NCI-H1694 (cell line): ENCODE measurements around the gene CTPS1.

ENCODE experiments used
- DNase-seq: peaks from one replicate; lab custom pipeline; 2025; lab: John Stamatoyannopoulos, UW

The CTPS1 gene

DNA sequence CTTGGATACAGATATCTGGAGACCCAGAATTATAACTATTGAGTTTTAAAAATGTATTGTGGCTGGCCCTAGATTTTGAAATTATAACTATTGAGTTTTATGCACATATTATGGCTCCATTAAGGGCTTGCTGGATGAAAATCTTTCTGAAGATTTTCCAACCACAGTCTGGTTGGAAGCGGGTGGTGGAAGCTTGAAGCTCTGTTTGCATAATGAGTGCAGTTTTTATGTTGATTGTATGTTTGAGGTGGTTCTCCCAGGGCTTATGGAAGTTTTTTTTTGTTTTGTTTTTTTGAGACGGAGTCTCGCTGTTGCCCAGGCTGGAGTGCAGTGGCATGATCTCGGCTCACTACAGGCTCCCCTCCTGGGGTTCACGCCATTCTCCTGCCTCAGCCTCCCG is 10.1 kb upstream of the CTPS1 start:
- DNase-seq, result no peak

DNA sequence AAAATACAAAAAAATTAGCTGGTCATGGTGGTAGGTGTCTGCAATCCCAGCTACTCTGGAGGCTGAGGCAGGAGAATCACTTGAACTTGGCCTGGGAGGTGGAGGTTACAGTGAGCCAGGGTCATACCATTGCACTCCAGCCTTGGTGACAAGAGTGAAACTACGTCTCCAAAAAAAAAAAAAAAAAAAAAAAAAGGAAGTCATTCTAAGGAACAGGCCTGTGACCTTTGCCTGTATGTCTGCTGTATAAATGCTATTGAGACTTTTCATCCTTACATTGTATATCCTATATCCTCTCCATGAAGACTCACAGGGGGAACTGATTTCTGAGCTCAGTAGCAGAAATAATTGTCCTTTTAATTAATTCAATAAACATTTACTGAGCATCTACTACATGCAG is 7.5 kb upstream of the CTPS1 start:
- no peak for DNase-seq

DNA sequence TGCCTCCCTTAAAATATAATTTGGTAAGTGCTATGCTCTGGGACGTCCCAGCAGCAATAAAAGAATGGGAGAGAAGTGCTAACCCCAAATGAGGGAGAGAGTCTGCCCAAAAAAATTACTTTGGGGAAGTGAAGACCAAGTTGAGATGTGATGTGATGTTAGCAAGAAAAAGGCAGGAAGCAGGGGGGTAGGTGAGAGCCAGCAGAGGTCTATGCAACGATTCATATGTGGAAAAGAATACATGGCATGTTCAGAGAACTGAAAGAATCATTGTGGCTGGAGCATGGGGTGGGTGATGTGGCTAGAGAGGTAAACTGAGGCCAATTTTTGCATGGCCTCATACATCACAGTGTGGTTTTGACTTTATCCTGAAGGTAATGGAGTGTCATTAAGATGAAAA is 5.6 kb upstream of the CTPS1 start:
- DNase-seq, result no peak

DNA sequence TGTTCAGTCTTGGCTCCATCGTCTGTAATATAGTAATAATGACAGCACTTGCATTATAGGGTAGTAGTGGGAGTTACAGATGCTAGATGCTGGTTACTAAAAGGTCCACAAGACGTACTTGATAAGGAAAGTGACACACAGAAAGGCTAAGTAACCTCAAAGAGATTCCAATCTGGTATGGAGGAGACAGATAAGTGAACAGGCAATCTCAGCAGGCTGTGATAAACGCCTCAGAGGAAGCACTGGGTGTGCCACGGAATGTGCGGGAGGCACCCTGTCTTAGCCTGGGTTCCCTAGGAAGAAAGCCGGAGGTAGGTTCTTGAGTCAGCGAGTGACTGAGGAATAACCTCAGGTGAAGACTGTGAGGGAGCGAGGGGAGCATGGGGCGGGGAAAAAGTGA is 4.6 kb upstream of the CTPS1 start:
- DNase-seq, result no peak

DNA sequence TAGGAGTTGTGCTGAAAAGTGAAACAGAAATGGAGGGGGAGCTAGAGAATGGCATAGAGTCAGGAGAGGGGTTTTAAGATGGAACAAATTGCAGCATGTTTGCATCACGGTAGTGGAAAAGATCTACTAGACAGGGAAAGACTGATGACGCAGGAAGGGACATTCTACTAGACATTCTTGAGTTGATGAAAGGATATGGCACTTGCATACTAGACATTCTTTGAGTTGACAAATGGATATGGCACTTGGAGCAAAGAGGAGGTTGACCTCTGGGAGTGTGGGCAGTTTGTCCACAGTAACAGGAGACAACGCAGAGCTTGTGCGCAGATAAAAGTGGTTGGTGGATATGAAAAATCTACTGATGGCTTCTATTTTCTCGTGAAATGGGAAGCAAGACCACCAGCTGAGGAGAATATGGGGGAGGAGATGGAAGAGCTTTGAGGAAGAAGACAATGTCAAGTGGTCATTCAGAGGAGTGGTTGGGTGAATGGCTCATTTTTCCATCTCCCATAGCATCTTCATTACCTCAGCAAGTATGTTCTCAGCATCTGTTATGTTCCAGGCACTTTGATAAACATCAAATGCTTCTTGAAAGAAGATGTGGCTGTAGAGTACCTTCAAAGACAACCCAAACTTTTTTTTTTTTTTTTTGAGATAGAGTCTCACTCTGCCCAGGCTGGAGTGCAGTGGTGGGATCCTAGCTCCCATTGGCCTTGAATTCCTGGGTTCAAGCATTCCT is 2.4 kb upstream of the CTPS1 start:
- no peak for DNase-seq

DNA sequence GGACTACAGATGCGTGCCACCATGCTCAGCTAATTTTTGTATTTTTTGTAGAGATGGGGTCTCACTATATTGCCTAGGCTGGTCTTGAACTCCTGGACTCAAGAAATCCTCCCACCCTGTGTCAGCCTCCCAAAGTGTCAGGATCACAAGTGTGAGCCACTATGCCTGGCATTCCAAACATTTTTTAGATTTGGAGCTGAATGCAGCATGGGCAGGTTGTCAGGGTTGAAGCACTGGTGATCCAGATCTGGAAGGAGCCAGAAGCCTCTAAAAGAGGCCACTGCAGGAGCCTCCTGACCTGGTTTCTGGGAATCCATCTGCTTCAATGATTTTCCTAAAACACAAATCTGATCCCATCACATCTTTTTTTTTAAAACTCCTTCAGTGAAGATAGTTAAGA is 1.8 kb upstream of the CTPS1 start:
- DNase-seq, result no peak

DNA sequence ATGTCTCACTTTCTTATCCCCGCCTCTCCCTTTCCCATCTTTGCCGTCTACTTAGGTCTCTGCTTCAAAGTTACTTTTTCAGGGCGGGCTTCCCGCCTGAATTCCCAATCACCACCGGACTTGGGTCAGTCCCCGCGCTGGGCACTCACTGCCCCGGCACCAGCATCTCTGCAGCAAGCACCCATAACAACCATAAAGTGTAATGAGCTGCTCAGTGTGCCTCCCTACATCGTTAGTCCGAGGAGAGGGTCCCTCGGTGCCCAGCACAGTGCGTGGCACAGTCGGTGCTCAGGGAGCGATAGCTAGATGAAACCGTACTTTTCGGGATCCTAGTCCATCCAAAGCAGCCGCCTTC is 633 bp upstream of the CTPS1 start:
- DNase-seq, result no peak

DNA sequence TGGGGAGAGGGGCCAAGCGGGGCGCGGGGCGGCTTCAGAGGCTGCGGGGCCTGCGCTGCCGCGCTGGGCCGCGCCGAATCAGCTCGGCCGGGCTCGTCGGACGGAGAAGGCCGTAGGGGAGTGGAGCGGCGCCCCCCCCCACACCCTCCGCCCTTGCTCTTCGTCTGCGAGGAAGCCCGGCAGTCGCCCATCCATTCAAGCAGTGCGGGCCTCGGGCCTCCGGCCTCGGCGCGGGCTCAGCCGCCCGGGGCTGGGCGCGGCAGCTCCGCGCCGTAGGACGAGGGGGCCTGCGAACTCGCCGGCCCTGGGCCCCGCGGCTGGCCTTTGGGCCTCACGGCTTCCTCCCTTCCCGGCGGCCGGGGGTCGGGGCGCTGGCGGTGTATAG is 564 bp downstream of the CTPS1 start:
- DNase-seq, result no peak

DNA sequence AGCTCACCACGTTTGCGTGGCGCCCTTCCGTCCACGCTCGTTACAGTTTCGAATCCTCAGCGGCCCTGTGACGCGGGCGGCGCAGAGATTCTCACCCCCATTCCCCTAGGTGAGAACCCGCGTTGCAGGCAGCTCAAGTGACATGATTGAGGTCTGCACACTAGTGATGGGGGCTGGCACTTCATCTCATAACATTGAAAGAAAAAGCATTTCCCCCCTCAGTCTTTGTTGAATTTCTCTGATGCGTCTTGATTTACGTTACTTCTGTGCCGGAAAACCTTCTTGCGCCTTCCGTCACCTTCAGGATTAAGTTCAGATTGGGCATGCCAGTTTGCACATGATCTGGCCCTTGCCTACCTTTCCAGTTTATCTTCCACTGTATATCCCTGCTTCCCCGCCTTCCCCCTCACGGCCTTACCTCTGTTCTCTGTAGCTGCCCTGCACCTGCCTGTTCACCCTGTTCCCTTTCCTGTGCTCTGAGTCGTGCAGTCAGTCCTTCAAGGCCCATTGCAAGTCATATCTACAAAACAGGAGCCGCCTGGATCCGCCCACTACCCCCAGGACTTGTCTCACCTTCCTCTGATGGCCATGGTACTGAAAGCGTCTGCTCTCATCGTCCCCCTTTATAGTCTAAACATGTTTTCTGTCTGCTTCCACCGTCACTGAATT is 1.1 kb downstream of the CTPS1 start:
- DNase-seq, result no peak

DNA sequence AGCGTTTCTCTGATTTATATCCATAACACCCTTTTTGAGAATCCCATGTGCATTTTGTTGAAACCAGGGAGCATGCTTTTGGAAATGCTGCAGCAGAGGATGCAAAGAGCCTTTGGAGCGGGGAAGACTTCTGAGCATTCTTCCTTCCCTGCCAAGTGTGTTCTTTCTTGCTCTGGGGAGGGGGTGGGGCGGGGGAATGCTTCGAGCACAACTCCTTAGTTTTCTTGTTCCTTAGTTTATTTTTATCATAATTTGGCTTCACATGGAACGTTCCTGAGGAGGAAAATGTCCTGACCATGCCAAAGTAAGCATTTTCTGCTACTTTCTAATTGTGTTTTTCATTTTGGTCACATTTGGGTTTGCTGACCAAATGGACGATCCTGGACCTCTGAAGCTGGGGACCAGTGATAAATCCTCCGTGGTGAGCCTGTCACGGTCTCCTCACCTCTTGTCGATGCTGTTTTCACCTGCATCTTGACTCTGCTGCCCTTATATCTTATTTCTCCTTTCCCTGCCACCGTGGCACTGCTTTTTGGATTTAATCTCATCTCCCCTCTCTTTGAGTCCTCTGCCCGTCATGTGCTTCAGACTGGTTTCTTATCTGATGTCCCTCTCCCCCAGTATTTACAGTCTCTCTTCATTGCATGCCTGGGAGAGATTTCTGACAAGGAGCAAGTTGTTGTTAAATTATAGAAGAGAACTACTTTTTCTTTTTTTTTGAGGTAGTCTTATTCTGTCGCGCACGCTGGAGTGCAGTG is 2.4 kb downstream of the CTPS1 start:
- no peak for DNase-seq

DNA sequence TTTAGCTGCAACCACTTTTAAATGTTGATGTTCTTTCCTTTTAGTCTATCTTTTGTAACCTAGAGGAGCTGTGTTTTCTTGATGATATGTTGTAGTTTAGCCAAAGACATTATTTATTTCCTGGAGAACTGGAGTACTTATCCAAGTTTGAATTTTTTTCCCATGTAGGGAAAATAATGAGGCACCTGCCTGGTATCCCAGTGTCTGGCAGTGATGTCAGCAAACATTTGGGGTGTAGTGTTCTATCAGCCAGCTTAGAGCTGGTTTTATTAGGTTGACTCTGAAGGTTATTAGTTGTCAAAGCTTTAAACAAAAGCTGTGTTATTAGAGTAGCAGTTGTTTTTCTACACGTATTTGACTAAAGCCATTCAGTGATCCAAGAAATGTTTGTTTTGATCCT is 3.2 kb downstream of the CTPS1 start:
- DNase-seq, result no peak

DNA sequence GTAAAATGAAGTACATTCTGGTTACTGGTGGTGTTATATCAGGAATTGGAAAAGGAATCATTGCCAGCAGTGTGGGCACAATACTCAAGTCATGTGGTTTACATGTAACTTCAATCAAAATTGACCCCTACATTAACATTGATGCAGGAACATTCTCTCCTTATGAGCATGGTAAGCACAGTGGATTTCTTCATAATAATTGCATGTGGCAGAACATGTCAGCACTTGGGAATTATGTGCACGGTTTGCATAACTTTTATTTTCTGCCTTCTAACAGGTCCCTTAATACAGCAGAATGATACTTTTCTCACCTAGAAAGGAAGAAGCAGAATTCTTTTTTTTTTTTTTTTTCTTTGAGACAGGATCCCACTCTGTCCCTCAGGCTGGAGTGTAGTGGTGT is 3.8 kb downstream of the CTPS1 start:
- no peak for DNase-seq

DNA sequence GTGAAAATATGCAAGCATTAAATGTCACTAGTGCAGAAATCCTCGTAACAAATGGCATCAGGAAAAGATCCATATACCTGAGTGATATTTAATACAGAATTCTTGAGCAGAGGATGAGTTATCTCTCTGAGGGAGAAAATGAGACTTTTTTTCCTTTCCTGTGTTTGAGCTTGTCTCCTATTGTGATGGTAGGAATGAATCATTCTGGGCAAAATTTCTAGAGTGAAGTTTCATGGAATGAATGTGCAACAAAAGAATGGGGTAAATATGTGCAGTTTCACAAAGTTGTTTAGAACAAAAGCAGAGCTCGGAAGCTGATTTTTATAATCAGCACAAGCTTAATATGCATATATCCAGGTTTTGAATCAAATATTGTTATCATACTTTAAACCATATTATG is 4.6 kb downstream of the CTPS1 start:
- no peak for DNase-seq

DNA sequence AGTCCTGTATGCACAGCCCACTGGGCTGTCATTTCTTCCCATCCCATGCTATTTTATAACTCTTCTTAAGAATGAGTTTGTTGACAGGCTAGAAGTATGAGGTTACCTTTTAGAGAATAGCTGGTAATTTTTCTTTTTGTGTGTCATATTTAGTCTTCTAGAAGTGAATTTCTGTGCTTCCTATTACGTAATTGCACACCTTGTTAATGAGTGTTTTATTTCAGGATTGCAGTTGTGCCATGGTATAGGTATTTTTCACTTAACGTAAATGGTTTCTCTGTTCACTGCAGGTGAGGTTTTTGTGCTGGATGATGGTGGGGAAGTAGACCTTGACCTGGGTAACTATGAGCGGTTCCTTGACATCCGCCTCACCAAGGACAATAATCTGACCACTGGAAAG is 5.0 kb downstream of the CTPS1 start:
- no peak for DNase-seq

DNA sequence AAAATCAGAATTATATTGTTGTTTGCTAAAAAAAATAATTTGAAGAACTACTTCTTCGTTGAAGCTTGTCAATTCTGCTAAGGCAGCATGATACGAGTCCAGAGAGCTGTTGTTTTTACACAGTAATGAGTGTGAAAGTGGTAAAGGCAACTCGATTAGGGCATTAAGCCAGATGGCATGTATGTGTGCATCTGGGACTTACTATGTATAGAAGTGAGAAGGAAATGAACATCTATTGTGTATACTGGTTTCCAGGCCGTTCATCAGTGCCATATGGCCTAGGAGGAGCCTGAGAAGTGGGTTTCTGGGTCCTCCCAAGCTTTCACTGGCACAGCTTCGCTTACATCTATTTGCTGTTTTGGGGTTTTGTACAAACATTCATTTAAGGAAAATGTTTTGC is 5.7 kb downstream of the CTPS1 start:
- peak; percentile 95 for DNase-seq

DNA sequence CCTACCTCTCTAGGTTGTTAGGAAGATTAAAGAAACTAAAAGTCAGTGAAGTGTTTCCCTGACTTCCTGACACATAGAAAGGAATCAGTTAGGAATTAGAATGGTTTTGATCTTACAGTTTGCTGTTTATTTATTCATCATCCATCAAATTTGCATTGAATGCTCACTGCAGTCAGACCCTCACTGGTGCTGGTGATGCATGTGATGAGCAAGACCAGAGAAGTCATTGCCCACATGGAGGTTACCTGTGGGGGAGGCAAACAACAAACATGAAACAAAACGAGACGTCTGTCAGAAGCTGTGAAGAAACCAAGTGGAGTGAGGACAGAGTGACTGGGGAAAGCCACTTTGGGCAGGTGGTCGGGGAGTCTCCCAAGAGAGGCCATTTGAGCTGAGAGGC is 6.4 kb downstream of the CTPS1 start:
- no peak for DNase-seq

DNA sequence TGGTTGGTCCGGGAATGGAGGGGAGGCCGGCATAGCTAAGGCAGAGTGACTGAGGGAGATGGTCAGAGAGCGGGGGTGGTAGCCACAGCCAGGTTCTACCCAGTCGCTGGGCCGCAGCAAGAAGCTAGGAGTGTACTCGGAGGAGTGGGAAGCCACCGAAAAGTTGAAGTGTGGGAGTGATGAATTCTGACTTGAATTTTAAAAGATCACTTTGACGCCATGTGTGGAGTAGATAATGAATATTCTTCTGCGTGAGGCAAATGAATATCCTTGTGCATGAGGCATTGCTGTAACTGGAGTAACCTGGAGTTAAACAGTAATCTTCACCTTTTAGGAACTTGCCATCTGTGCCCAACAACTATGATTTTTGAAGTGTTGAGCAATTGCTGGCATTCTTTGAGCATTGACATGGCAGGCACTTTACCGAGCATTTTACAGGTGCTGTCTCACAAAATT is 6.9 kb downstream of the CTPS1 start:
- no peak for DNase-seq

DNA sequence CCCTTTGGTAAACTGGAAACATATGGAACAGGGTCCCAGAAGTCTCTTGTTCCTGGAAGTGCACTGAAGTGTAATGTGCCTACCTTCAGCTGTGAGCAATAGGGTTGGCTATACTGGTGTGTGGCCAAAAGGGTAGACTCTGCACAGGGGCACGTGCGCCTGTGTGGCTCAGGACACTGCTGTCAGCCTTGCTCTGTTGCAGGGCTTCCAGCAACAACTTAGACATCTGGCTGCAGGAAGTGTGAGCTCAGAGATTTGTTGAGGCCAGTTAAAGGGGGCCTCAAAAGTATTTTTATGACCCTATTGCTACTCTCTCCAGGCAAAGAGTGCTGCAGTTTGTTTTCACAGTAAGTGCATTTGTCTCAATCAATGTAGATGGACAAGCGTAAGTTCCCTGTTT is 7.5 kb downstream of the CTPS1 start:
- DNase-seq, result peak; percentile 38

DNA sequence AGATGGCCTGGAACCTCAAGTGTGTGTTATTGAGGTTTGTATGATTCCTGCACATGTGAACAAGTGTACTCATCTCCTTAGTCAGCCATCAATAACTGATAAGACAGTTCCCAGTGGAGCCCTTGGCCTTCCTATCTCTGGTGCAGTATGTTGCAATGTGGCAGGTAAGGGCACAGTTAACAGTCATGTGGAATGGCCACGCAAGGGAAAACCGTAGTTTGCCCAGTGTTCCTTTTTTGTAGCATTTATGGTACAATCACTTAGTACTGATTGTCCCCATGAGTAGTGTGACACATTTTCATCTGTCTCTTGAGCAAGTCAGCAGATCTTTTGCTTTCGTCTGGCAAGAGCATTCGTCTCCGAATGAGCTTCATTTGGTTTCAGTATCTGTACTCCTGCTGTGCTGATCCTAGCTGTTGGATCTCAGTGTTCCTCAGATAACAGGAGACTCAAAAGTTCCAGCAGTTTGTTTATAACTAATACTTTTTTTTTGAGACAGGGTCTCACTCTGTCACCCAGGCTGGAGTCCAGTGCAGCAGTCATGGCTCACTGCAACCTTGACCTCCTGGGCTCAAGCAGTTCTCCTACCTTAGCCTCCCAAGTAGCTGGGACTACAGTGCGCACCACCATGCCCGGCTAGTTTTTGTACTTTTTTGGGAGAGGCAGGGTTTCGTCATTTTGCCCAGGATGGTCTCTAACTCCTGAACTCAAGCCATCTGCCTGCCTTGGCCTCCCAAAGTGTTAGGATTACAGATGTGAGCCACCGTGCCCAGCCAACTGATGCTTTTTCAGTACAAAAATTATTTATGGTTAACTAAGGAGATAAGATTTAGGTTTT is 8.2 kb downstream of the CTPS1 start:
- no peak for DNase-seq

DNA sequence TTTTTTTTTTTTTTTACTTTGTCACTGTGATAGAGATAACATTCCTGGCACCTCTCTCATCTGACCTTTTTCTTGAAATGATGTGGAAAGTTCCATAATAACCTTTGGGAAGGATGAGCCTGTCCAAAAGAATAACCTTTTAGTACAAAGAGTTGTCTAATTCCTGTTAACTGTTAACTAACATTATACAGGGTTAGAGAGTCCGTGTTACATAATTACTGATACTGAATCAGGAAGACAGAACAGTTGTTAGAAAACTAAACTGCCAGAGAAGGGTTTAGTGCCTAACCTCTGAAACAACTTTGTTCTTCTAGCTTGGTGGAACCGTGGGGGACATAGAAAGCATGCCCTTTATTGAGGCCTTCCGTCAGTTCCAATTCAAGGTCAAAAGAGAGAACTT is 8.8 kb downstream of the CTPS1 start:
- no peak for DNase-seq

DNA sequence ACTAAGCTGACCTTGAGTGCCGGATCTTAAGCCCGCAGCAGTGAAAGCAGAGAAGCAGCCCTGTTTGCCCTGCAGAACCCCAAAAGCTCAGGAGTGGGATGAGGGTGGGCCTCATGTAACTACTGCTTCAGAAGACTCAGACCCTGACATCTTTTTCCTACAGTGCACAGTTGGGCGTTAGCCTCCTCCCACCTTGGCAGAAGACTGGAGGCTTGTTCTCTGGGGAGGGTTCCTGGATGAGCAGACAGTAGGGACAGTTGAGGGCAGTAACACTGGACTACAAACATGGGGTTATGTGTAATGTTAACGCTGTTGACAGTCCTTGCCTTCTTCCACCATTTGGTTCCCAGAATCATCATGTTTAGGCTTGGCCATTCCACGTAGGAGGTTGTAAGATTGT is 9.6 kb downstream of the CTPS1 start:
- DNase-seq, result no peak

DNA sequence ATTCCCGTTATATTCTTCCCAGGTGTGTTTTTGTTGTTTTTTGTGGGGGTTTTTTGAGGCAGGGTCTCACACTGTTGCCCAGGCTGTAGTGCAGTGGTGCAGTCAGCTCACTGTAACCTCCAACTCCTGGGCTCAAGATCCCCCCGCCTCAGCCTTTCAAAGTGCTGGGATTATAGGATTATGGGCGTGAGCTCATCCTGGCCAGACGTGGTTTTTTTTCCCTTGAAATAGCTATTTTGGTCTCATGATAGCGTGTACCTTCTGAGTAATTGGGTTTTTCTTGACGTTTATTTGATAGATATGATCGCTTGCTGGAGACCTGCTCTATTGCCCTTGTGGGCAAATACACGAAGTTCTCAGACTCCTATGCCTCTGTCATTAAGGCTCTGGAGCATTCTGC is 17.6 kb downstream of the CTPS1 start:
- DNase-seq, result no peak

DNA sequence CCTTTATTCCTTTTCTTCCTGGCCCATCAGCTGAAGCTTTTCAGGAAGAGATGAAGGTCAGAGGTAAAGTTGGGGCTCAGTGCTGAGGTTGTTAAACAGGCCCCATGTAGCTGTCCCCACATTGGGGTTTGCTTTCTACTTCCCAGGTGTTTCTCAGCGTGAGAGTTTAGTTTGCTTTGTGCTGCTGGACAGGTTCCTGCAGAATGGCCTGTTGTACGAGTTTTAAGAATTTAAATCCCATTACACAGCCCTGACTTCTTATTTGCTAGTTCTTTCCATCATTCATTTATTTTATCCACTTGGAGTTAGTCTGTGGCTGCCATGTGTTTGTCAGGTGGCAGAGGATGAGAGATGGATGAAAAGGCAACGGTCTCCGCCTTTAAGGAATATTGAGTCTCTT is 19.2 kb downstream of the CTPS1 start:
- no peak for DNase-seq
